Endometrium (tissue), 2 donors: ENCODE data around the gene CD3G.
"Not testable (repeated sequence)": the region's sequence is repeated elsewhere in the genome, so short reads cannot be mapped to it uniquely, and the experiment has no call there.

Experiments
- FAIRE-seq: peaks from 2 replicates; lab custom pipeline; 2012; peaks lifted over from hg19 to GRCh38; lab: Jason Lieb, UNC
- donor health status: control.
- donor health status: control.

The CD3G gene

GRCh38 chr11:118380571-118380970, 36.4 kb downstream of the CD3G start:
- FAIRE-seq = no peak

DNA sequence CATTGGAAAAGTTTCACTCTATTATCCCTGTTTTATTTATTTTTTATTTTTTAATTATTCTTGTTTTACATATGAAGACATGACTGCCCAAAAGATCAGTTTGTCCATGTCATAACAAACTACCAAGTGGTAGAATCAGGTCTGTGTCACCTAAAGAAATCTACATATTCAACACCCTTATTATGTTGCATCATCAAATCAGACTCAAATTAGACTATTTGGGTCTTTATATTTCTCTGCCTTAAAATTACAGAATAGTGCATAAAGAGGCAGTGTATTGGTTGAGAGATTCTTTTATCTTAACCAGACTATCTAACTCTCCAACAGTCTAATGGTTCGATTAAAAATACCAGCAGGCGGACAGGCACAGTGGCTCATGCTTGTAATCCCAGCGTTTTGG, 38.8 kb downstream of the CD3G start:
- FAIRE-seq = no peak

DNA sequence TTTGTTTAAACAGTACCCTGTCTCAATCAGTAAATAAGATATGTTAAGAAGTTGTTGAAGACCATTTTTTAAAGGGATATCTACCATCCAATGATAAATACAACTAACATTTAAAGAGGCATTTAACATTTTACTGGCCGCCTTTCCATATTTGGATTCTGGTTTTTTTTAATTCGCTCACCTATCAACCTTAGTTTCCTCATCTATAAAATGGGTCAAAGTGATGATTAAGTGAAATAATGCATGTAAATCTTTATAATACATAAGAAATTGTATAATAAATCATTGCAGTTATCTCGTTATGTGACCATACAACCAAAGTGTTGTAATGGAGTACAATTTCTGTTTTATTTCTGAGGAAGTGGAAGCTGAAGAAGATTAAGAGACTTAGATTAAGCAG, 39.5 kb downstream of the CD3G start:
- no peak for FAIRE-seq

DNA sequence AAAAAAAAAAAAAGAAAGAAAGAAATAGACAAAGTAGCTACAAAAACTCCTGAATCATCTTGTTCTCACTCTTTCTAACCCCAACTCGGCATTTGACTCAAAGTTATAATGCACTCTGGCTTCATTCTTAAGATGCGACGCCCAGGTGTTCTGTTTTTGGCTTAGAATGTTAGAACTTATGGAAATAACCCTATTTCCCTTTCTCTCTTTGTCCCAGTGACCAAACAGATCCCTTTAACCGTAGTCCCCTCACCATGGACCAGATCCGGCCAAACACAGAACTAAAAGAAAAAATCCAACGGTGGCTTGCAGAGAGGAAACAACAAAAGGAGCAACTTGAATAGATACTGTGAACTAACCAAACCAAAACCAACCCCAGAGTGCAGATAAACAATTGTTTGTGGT, 52.0 kb downstream of the CD3G start:
- no peak for FAIRE-seq

- FAIRE-seq = no peak
These were observed 53.3 kb downstream of the CD3G start for GRCh38 chr11:118397448-118397847.

GRCh38 chr11:118398791-118399559, 54.8 kb downstream of the CD3G start:
- no peak for FAIRE-seq

DNA sequence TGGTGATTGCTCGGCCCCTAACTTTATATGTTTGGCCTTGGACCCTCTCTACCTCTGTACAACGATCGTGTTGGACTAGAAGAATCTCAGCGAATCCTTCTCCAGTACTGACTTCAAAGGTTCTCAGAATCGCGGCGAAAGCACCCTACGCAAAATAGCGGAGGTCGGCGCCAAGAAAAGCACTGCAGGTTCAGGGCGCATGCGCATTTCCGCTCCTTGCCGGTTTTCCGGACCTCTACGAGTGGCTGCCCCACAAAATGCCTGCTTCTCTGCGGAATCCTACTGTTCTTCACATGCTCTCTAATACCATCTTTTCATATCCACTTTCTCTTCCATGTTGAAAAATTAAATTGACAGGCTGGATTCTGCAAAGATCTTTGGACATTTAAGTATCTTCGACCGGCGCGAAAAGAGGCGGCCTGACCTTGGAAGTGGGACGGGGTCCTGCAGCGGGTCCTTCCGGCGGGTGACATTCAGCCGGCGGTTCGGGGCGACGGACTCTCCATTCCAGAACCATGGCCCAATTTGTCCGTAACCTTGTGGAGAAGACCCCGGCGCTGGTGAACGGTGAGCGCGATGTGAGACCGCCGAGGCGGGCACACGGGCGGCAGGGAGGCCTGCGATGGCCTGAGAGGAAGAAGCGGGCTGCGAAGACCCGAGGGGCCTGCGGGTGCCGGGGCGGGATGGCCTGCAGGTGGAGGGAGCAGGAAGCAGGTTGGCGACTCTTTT, 57.2 kb downstream of the CD3G start, which contains the start of gene ATP5MG:
Gene ATP5MG, plus strand, starts transcription at position 456 of the 729 bp plus-strand sequence. Its CDS starts 60 bp downstream, at position 516.
- peak; percentile 18 for FAIRE-seq

DNA sequence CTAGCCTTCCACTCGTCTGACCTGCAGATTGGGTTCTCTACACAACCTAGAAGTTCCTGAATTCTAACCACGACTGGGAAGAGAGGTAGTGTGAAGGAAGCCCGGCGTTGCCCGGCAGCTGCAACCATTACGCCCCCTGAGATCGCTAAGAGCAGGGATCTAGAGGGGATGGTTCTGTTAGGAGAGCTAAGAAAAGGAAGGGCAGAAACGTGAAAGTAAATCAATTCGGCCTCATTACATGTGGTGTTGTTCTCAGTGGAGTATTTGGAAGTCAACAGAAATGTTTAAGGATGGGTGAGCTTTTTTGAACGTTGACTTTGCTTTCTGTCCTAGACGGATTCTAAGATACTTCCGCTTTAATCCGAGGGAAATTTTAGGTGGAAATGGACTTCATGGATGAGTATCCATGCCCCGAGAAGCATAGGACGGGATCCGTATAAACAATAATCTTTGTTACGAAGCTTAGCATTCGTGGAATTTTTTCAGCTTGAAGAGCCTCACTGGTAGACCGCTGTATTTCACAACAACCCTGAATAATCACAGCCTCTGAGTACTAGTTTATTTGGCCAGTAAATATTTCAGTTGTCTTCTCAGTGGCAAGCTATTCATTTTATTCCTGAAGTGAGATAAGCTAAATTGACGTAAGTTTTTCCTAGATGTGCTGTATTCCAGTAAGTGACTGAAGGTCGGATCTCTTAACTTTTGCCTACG, 57.9 kb downstream of the CD3G start:
- no peak for FAIRE-seq

DNA sequence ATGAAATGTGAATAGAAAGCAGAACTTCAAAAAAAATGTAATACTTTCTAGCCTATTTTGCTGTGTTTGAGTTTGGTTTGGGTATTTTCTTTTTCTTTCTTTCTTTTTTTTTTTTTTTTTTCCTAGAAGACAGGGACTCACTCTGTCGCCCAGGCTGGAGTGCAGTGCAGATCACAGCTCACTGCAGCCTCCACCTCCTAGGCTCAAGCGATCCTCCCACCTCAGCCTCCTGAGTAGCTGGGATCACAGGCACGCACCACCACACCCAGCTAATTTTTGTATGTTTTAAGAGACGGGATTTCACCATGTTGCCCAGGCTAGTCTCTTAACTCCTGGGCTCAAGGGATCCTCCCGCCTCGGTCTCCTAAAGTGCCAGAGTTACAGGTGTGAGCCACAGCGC, 58.5 kb downstream of the CD3G start:
- FAIRE-seq = not testable (repeated sequence)
